Frontal cortex (tissue), 4 donors: ENCODE data around the gene HRH2. TPM values are rescaled to one million over a fixed set of nuclear protein-coding genes. Genes with fewer than 3 reads are reported as not detected.

Source experiments
- DNase-seq, 2 donors: peaks; one replicate each; pipeline ENCODE4 v3.0.0; 2012; ENCODE audit warnings: low spot score in 2 of 2
- FAIRE-seq: peaks from 2 replicates; lab custom pipeline; 2012; peaks lifted over from hg19 to GRCh38; lab: Jason Lieb, UNC
- total RNA-seq: library from RNA; depleted of rRNA; stranded (reverse); fragments of >200 nt; gene quantifications from one replicate; pipeline ENCODE4 v1.2.3, GENCODE V29; 2014
- donor health status: control.
- donor health status: control.
- donor health status: control.

The HRH2 gene
- total RNA-seq, 1 donor from 2014 or later = 3.3 TPM

GRCh38 chr5:175688352-175689146 lies 30.7 kb downstream of the HRH2 start:
- FAIRE-seq (no peak), DNase-seq (no peak)

- FAIRE-seq = no peak
- no peak for DNase-seq
Observed at GRCh38 chr5:175689147-175689991, 31.5 kb downstream of the HRH2 start.

GRCh38 chr5:175690025-175690424 lies 32.2 kb downstream of the HRH2 start:
- FAIRE-seq = no peak
- DNase-seq = no peak

GRCh38 chr5:175690586-175690985 lies 32.7 kb downstream of the HRH2 start:
- DNase-seq (no peak), FAIRE-seq (no peak)

GRCh38 chr5:175691761-175692160 lies 33.9 kb downstream of the HRH2 start:
- no peak for DNase-seq
- no peak for FAIRE-seq

GRCh38 chr5:175692235-175692995 lies 34.5 kb downstream of the HRH2 start:
- no peak for DNase-seq
- FAIRE-seq = no peak

GRCh38 chr5:175692996-175693710 lies 35.3 kb downstream of the HRH2 start:
- no peak for FAIRE-seq
- no peak for DNase-seq

- DNase-seq (no peak), FAIRE-seq (no peak)
Observed at GRCh38 chr5:175693741-175694140, 35.9 kb downstream of the HRH2 start.

GRCh38 chr5:175694371-175695160 lies 36.7 kb downstream of the HRH2 start:
- FAIRE-seq (no peak), DNase-seq (no peak)

- no peak for DNase-seq
Observed at GRCh38 chr5:175695161-175696126, 37.6 kb downstream of the HRH2 start.

GRCh38 chr5:175696139-175696854 lies 38.4 kb downstream of the HRH2 start:
- FAIRE-seq (no peak), DNase-seq (no peak)

More at GRCh38 chr5:175695161-175696126, 37.6 kb downstream of the HRH2 start:
- FAIRE-seq = no peak

- FAIRE-seq = no peak
- no peak for DNase-seq
Observed at GRCh38 chr5:175696855-175697198, 39.0 kb downstream of the HRH2 start.

- no peak for FAIRE-seq
Observed at GRCh38 chr5:175697846-175698245, 40.0 kb downstream of the HRH2 start.

GRCh38 chr5:175698401-175699115 lies 40.7 kb downstream of the HRH2 start:
- FAIRE-seq (no peak), DNase-seq (no peak)

More at GRCh38 chr5:175697846-175698245, 40.0 kb downstream of the HRH2 start:
- DNase-seq = no peak

GRCh38 chr5:175700991-175701390 lies 43.1 kb downstream of the HRH2 start:
- no peak for FAIRE-seq
- no peak for DNase-seq

- no peak for FAIRE-seq
- DNase-seq = no peak
Observed at GRCh38 chr5:175701797-175702196, 43.9 kb downstream of the HRH2 start.

- no peak for FAIRE-seq
- DNase-seq = no peak
Observed at GRCh38 chr5:175706499-175706898, 48.6 kb downstream of the HRH2 start.
